ENCODE data around the gene CEACAM3.
"Not testable (repeated sequence)": the region's sequence is repeated elsewhere in the genome, so short reads cannot be mapped to it uniquely, and the experiment has no call there.

CEACAM3 gene

GRCh38 chr19:41796362-41796761 is at the start of gene CEACAM3:
CEACAM3 (plus strand) TSS chr19:41796587; CDS start chr19:41796678, 91 bp downstream.
- Mint-ChIP-seq H3K27ac (no peak within 1 kb of the TSS), H3K27me3 (peaks cover 59% of the 10 kb centered on the region), H3K9me3 (no peaks in the 10 kb centered on the region), H3K4me3 (no peak within 1 kb of the TSS), H3K4me1 (peaks cover 7% of the 10 kb centered on the region)
- no peak for DNase-seq
- ATAC-seq, result no peak

- no peak overlapping the region for H3K27ac Mint-ChIP-seq
- no peak overlapping the region for H3K4me3 Mint-ChIP-seq
- peak; percentile 52 to 57 for DNase-seq
- H3K4me1 Mint-ChIP-seq, result peaks cover 24% of the 10 kb centered on the region
- peaks cover 84% of the 10 kb centered on the region for H3K27me3 Mint-ChIP-seq
- peak; percentile 91 for ATAC-seq
- no peaks in the 10 kb centered on the region for H3K9me3 Mint-ChIP-seq
Observed at GRCh38 chr19:41746593-41747227, 49.7 kb upstream of the CEACAM3 start.

- ATAC-seq, result no peak
- DNase-seq, result no peak
- Mint-ChIP-seq H3K27ac (no peak overlapping the region), H3K4me3 (no peak overlapping the region), H3K4me1 (peaks cover 22% of the 10 kb centered on the region), H3K9me3 (no peaks in the 10 kb centered on the region), H3K27me3 (peaks cover 84% of the 10 kb centered on the region)
Observed at GRCh38 chr19:41748012-41748411, 48.4 kb upstream of the CEACAM3 start.

- H3K27me3 Mint-ChIP-seq, result peaks cover 74% of the 10 kb centered on the region
- DNase-seq, ATAC-seq, H3K27ac Mint-ChIP-seq, H3K9me3 Mint-ChIP-seq, H3K4me3 Mint-ChIP-seq: not testable (repeated sequence)
- peaks cover 12% of the 10 kb centered on the region for H3K4me1 Mint-ChIP-seq
Observed at GRCh38 chr19:41750248-41751134, 45.9 kb upstream of the CEACAM3 start.

- Mint-ChIP-seq H3K4me3 (no peak overlapping the region), H3K27ac (no peak overlapping the region), H3K9me3 (no peaks in the 10 kb centered on the region), H3K4me1 (no peaks in the 10 kb centered on the region), H3K27me3 (peaks cover 61% of the 10 kb centered on the region)
- ATAC-seq (peak; percentile 72), DNase-seq (peak; percentile 68 to 70)
Observed at GRCh38 chr19:41753159-41753558, 43.2 kb upstream of the CEACAM3 start.

- Mint-ChIP-seq H3K4me3 (no peak overlapping the region), H3K27me3 (peaks cover 61% of the 10 kb centered on the region), H3K9me3 (no peaks in the 10 kb centered on the region), H3K27ac (no peak overlapping the region), H3K4me1 (no peaks in the 10 kb centered on the region)
- DNase-seq (peak; percentile 70 to 71), ATAC-seq (peak; percentile 93)
Observed at GRCh38 chr19:41753936-41754529, 42.4 kb upstream of the CEACAM3 start.

- ATAC-seq (no peak), DNase-seq (no peak)
- Mint-ChIP-seq H3K4me1 (no peaks in the 10 kb centered on the region), H3K27ac (no peak within 1 kb of the TSS), H3K27me3 (peaks cover 69% of the 10 kb centered on the region), H3K4me3 (no peak within 1 kb of the TSS), H3K9me3 (no peaks in the 10 kb centered on the region)
Observed at GRCh38 chr19:41755328-41755913, 41.0 kb upstream of the CEACAM3 start, which contains the start of gene CEACAM6. CEACAM6 (plus strand) TSS chr19:41755530; CDS start chr19:41755639, 109 bp downstream.

GRCh38 chr19:41758846-41759245 is 37.5 kb upstream of the CEACAM3 start:
- no peak for DNase-seq
- ATAC-seq, result no peak
- Mint-ChIP-seq H3K4me3 (no peak overlapping the region), H3K9me3 (no peaks in the 10 kb centered on the region), H3K27me3 (peaks cover 78% of the 10 kb centered on the region), H3K27ac (no peak overlapping the region), H3K4me1 (no peaks in the 10 kb centered on the region)

GRCh38 chr19:41767115-41767514 is 29.3 kb upstream of the CEACAM3 start:
- Mint-ChIP-seq H3K4me1 (peaks cover under 1% of the 10 kb centered on the region), H3K9me3 (no peaks in the 10 kb centered on the region), H3K27ac (no peak overlapping the region), H3K27me3 (peaks cover 67% of the 10 kb centered on the region), H3K4me3 (no peak overlapping the region)
- ATAC-seq (no peak), DNase-seq (no peak)

- DNase-seq, H3K9me3 Mint-ChIP-seq, H3K4me3 Mint-ChIP-seq, ATAC-seq, H3K27ac Mint-ChIP-seq: not testable (repeated sequence)
- peaks cover 67% of the 10 kb centered on the region for H3K27me3 Mint-ChIP-seq
- peaks cover 10% of the 10 kb centered on the region for H3K4me1 Mint-ChIP-seq
Observed at GRCh38 chr19:41768105-41768504, 28.3 kb upstream of the CEACAM3 start.

- H3K4me3 Mint-ChIP-seq, result no peak overlapping the region
- peaks cover 26% of the 10 kb centered on the region for H3K4me1 Mint-ChIP-seq
- no peaks in the 10 kb centered on the region for H3K9me3 Mint-ChIP-seq
- DNase-seq, result no peak
- H3K27ac Mint-ChIP-seq, result no peak overlapping the region
- H3K27me3 Mint-ChIP-seq, result peaks cover 71% of the 10 kb centered on the region
- no peak for ATAC-seq
Observed at GRCh38 chr19:41769608-41770007, 26.8 kb upstream of the CEACAM3 start.

GRCh38 chr19:41771410-41771809 is 25.0 kb upstream of the CEACAM3 start:
- H3K4me1 Mint-ChIP-seq, result peaks cover 34% of the 10 kb centered on the region
- H3K9me3 Mint-ChIP-seq, result no peaks in the 10 kb centered on the region
- DNase-seq, result no peak
- H3K27me3 Mint-ChIP-seq, result peaks cover 71% of the 10 kb centered on the region
- ATAC-seq, result no peak
- no peak overlapping the region for H3K27ac Mint-ChIP-seq
- H3K4me3 Mint-ChIP-seq, result no peak overlapping the region

- ATAC-seq (peak; percentile 91), DNase-seq (peak; percentile 39 to 63)
- H3K27me3 Mint-ChIP-seq, result peaks cover 92% of the 10 kb centered on the region
- peaks cover 34% of the 10 kb centered on the region for H3K4me1 Mint-ChIP-seq
- H3K27ac Mint-ChIP-seq, result no peak overlapping the region
- H3K9me3 Mint-ChIP-seq, result no peaks in the 10 kb centered on the region
- no peak overlapping the region for H3K4me3 Mint-ChIP-seq
Observed at GRCh38 chr19:41774515-41774980, 21.8 kb upstream of the CEACAM3 start.

- H3K27me3 Mint-ChIP-seq, result peaks cover 96% of the 10 kb centered on the region
- peaks cover 34% of the 10 kb centered on the region for H3K4me1 Mint-ChIP-seq
- no peak overlapping the region for H3K27ac Mint-ChIP-seq
- ATAC-seq (no peak), DNase-seq (no peak)
- no peaks in the 10 kb centered on the region for H3K9me3 Mint-ChIP-seq
- no peak overlapping the region for H3K4me3 Mint-ChIP-seq
Observed at GRCh38 chr19:41776700-41777099, 19.7 kb upstream of the CEACAM3 start.

GRCh38 chr19:41783612-41784011 is 12.8 kb upstream of the CEACAM3 start:
- Mint-ChIP-seq H3K9me3 (no peaks in the 10 kb centered on the region), H3K4me1 (peaks cover 19% of the 10 kb centered on the region), H3K27ac (no peak overlapping the region), H3K27me3 (peaks cover 88% of the 10 kb centered on the region), H3K4me3 (no peak overlapping the region)
- DNase-seq (no peak), ATAC-seq (no peak)

Data from stimulated activated naive CD8-positive, alpha-beta T cell treated with anti-CD3 and anti-CD28 coated beads, Interleukin-15, amount 100 ng/mL, for 72 hours (primary cell).